GM20431 (cell line): Measurements from ENCODE around the gene RMRP.

Source experiments
- in situ Hi-C: fragments of 300-500 bp; cut with MseI, MboI; formaldehyde crosslinking; loops from one replicate; pipeline ENCODE4 v1.15.0; 2020; ENCODE audit warnings: low sequenced_read_pairs; ENCODE audit not compliant: unreplicated experiment

RMRP gene

DNA sequence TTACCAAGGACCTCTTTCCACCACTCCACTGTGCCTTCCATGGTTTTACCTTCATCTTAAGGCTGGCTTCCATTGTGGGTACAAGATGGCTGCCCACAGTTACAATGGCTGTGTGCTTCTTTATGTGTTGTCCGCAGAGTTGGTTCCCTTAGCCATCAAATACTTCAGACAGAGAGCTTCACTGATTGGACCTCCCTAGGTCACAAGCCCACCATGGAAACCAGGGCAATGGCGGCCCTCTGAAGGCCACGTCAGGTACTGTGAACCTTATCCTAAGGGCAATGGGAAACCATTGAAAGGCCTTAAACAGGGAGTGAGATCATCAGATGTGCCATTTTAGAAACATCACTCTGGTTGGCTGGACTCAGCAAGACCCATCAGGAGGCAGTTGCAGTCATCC lies 10.1 kb upstream of the RMRP start:
- in situ Hi-C loops: no loop called here

DNA sequence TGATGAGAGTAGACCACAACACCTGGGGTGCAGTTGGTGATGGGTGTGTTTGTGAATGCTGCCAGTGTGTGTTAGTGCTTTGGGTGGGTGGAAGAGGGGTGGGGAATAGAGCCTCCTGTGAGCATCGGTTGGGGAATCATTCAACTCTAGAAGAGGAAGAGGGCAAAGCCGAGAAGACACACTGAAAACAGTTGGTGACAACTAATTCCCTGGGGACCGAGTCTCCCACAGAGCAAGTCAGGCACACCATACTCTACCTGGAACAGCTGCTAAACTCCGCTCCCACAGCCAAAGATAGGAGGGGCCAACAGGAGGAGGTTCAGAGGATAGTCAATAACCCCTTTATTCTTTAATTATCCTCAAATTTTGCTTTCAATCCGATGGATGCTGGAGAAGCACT lies 8.7 kb upstream of the RMRP start:
- in situ Hi-C loops: no loop called here

DNA sequence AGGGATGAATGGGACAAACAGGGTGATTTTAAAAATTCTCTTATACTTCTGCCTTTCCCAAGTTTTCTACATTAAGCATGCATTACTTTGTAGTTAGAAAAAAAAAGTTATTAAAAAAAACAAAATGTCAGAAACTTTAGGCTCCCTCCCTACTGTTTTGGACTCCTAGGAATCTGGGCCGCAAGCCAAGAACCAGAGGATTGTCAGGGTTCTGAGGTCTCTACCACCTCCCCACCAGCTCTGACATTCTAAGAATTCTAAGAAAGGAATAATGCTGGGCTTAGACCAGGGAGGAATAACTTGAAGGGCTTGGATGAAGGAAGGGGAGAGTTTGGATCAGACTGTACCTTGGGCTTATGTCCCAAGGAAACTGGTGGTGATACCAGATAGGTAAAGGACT lies 8.2 kb upstream of the RMRP start:
- in situ Hi-C loops: no loop called here

DNA sequence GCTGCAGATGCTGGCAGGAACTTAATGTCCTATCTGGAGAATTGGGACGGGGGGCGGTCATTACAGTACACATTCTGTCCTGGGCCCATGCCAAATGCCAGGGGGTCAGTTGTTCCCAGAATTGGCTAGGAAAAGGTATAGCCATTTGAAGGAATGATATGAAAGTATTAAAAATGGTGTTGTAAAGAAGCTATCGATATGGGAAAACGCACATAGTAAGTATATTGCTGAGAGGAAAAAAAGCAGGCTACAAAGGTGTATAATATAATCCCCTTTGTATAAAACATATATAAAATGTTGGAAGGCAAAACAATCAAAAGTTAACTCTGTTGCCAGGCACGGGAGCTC lies 7.6 kb upstream of the RMRP start:
- in situ Hi-C loops: no loop called here

DNA sequence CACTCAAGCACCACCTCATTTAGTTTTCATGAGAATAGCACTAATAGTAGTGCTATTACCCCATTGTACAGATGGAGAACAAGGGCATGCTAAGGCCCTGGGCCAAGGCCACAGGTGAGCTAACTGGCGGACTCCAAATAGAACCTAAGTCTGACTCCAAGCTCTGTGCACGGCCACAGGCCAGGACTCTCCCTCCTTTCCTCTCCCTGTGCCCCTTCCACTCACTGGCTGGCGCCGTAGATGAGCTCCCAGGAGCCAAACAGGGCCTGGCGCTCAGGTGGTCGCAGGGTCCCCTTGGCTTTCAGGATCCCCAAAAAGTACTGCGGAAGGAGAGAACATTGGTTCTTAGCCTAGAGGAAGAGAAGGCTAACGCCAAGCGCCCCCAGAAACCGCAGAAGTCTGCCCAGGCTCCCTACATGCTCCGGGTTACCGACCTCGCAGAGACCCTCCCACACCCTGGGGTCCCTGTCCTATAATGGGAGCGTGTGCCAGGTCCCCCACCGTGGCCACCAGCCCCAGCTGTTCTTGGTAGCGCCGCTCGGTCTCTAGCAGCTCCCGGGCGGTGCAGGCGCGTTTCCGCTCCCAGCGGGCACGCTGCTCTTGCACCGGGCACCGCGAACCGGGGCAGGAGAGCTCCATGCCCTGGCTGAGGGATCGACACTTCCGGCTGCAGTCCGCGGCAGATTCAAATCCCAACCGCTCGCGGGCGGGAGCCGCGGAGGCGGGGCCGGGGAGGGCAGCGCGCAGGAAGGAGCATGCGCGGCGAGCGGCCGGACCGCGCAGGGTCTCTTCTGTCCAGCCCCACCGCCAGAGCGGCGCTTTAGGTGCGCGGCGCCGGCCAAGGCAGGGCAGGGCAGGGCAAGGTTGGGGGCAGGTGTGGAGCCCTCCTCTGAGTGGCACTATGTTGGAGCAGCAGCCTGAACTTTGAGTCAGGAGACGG lies 7.0 kb upstream of the RMRP start, which contains the start of gene ARHGEF39:
Gene ARHGEF39 (minus strand): TSS at position 665 of the 940 bp plus-strand sequence. CDS start 26 bp downstream, at position 639.
- in situ Hi-C loops: no loop called here

DNA sequence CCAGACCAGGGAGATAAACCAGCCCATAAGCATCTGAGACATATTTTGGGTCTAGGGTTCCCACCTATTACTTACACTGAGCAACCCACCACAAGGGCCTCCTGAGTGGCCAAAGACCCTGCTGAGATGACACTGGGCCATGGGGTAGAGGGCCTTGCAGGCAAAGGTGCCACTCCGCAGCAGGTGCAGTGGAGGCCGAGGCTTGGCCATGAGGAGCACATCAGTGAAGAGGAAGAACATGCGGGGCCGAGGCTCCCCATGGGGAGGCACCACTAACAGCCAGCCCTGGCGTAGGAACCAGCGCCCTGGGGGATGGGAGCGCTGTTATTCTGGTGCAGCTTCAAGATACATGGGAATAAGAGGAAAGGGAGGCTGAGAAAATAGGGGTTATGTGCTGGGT lies 4.6 kb upstream of the RMRP start:
- in situ Hi-C loops: no loop called here

DNA sequence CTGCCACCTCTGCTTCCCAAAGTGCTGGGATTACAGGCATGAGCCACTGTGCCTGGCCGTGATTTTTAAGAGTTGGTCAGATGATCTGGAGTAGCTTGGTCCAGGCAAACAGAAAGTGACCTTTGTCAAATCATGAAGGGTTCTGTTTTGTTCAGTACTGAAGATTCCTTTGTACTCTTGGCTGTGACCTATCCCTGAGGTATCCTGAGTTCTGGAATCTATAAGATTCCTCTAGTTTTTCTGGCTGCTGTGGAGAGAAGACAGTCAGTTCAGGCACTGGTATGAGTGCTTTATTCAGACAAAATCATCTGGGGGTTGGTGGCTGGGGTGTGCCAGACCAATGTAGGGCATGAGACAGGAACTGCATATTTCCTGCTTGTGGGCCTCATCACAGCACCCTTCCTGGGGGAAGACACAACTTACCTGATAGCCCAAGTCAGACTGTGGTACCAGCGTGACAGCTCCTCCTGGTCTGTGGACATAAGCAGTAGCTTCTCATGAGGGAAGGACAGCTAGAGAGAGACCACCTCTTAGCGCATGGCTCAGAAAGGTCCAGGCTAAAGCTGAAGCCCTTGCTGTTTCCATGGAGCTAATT lies 4.0 kb upstream of the RMRP start:
- in situ Hi-C loops: no loop called here

DNA sequence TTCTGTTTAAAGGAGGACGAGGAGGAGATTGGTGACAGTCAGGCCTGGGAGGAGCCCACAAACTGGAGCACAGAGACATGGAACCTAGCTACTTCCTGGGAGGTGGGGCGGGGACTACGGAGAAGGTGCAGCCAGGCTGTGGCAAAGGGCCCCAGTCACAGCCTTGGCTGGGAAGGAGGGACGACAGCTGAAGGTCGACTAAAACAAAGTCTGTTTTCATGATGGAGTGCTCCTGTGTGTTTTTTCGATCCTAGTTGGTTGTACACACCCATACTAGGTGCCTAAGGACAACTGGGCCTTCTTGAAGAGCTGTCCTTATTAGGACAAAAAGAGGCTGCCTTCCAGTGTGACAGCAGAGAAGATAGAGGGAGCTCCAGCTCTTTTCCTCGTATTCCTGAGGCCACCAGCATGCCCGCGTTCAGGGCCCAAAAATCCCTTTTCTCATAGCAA lies 3.2 kb upstream of the RMRP start:
- in situ Hi-C loops: no loop called here

DNA sequence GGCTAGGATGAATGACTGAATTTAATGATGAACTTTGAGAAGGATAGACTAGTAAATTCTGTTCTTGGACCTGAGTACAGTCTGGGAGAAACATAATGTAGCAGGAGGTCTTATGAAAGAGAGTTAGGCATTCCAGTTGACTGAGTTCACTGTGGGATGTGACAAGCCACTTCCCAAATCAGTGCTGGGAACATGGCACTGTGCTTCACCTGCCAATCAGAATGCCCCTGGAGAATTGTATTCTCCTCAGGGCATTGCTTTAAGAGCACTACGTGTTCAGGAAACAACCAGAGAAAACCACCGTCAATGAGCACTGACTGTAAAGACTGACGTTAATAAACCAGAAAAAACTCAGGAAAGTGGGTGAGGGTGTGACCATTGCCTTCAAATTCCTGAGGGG lies 1.5 kb upstream of the RMRP start:
- in situ Hi-C loops: no loop called here

DNA sequence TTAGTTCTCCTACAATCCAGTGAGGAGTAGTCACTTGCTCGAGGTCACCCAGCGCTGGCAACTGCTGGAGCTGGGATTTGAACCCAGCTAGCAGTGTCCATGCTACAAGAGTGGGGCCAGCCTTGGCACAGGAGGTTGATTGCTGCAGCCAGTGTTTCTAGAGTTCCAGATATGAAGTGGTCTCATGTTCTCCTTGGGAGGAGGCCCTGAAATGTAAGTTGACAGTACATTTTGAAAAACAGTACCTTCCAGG lies 1.1 kb upstream of the RMRP start:
- in situ Hi-C loops: no loop called here

DNA sequence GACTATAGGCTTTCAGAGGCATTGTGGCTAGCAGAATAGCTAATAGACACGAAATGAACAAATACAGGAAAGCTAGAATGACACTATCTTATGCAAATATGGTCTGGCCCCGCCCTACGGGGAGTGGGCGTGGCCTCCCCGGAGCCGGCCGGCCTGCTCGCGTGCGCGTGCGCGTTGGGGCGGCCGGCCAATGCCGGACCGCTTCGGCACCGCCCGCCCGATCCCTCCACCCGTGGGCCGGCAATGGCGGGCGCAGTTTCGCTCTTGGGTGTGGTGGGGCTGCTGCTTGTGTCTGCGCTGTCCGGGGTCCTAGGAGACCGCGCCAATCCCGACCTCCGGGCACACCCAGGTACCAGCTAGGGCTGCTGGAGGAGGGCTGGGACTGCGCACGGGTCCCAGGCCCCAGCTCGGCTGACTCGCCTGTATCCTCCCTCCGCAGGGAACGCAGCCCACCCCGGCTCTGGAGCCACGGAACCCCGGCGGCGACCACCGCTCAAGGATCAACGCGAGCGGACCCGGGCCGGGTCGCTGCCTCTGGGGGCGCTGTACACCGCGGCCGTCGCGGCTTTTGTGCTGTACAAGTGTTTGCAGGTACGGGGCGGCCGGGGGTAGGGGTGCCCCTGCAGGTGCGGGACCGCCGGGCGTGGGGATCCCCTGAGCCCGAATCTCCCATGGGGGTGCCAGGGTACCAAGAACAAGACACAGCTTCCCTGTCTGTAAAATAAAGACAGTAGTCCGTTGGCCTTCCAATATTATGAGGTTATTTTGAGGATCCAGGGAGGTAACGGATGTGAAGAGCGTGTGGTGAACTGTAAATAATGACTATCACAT lies 533 bp upstream of the RMRP start, which contains the start of gene CCDC107:
Gene CCDC107 (plus strand): TSS at position 156 of the 831 bp plus-strand sequence. CDS start 88 bp downstream, at position 244.
- in situ Hi-C loops: no loop called here

DNA sequence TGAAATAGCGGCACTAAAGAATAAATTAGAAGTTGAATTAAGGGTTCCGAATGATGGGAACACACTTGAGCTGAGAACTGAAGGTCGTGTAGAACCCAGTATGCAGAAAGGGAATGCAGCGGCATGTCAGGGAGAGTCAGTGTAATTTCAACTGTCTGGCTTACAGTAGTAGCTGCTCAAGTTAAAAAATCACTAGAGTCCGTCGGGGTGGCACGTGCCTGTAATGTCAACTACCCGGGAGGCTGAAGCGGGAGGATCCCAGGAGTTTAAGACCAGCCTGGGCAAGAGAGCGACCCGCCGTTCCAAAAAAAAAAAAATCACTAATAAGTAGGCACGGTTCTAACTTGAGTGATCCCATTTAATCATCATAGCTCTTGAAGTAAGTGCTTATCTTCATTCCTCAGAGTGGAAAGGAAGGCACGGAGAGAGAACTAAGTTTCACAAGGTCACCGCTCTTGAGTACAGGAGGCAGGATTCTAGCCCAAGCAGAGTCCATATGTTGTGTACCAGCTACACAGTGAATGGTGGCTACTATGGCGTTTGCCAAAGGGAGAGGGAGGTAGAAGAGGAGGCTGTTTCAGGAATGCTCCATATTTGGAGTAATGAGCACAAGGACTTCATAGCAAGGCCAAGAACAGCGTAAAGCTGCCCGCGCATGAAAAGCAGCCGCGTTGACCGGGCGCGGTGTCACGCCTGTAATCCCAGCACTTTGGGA lies 831 bp downstream of the RMRP start:
- in situ Hi-C loops: no loop called here

DNA sequence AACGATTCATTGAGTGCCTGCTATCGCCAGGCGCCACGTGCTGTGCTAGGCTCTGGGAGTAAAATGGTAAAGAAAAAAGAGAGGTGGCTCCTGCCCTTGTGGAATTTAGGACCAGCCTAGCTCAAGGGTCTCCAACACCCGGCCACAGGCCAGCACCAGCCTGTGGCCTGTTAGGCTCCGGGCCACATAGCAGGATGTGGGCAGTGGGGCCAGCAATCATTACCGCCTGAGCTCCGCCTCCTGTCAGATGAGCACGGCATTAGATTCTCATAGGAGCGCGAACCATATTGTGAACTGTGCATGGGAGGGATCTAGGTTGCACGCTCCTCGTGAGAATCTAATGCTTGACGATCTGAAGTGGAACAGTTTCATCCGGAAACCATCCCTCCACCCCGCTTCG lies 1.5 kb downstream of the RMRP start:
- in situ Hi-C loops: no loop called here

DNA sequence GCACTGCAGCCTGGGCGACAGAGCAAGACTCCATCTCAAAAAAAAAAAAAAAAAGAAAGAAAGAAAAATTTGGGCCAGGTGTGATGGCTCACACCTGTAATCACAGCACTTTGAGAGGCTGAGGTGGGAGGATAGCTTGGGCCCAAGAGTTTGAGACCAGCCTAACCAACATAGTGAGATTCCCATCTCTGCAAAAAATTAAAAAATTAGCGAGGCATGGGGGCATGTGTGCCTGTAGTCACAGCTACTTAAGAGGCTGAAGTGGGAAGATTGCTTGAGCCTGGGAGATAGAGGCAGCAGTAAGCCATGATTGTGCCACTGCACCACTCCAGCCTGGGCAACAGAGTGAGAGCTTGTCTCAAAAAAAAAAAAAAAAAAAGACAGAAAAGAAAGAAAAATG lies 4.2 kb downstream of the RMRP start:
- in situ Hi-C loops: no loop called here

DNA sequence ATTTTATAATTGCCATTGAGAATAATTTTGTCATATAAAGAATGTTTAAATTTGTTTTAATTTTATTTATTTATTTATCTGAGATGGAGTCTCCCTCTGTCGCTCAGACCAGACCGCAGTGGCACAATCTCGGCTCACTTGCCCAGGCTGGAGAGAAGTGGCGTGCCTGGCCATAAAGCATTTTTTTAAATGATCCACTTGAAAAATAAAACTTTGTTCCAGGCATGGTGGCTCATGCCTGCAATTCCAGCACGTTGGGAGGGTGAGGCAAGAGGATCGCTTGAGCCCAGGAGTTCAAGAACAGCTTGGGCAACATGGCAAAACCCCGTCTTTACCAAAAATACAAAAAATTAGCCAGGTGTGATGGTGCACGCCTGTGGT lies 5.0 kb downstream of the RMRP start:
- in situ Hi-C loops: no loop called here

DNA sequence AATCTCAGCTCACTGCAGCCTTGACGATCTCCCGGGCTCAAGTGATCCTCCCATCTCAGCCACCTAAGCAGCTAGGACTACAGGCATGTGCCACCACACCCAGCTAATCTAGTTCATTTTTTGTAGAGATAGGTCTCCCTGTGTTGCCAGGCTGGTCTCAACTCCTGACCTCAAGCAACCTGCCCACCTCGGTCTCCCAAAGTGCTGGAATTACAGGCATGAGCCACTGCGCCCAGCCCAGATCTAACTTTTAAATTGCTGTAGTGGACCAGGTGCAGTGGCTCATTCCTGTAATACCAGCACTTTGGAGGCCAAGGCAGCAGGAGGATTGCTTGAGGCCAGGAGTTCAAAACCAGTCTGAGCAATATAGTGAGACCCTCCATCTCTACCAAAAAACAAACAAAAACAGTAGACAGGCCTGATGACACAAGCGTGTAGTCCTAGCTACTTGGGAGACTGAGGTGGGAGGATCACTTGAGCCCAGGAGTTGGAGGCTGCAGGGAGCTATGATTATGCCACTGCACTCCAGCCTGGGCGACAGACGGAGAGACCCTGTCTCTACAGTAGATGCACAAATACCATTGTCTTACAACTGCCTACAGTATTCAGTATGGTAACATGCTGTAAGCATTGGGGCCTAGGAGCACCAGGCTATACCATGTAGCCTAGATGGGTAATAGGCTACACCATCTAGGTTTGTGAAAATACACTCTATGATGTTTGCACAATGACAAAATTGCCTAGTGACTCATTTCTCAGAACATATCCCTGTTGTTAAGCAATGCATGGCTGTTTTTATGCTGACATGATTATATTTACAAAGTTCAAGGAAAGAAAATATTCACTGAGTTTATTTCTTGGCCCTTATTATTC lies 5.6 kb downstream of the RMRP start:
- in situ Hi-C loops: no loop called here

DNA sequence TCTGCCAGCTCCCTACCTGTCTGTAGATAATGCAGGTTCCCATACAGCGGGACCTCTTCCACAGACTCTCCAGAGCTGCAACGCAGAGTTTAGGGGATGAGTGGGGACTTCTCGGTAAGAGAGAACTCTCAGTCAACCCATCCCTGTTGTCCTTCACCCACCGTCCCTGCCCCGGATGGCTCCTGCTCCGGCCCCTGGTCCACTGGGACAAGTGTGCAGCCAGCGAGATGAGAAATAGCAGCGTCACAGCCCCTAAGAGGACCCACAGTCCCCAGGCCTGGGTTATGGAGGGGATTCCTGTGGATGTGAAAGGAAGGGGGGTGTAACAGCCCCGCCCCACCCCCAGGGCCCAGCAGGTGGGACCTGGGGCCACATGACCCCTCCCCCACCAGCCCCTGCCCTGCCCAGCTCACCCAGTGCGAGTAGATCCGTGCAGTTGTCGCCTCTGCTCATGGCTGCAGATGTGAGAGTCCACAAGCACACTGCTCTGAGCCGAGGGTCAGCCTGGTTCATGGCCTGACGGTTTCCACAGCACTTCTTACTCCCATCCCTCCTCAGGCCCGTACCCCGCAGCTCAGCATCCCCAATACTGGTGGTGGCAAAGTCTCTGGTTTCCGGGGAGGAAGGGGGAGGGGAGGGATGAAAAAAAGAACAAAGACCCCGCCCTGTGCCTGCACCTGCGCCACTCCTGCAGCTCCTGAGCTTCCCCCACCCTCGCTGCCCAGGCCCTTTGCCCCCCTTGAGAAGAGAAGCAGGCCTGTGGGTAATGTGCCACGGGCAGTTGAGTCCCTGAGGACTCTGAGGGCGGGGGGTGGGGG lies 7.3 kb downstream of the RMRP start, which contains the start of gene SIT1:
Gene SIT1 (minus strand): TSS at position 591 of the 818 bp plus-strand sequence. CDS start 78 bp downstream, at position 513.
- in situ Hi-C loops: no loop called here
